Heart left ventricle (tissue), 16 donors: Measurements from ENCODE around the gene STARD8. TPM values are rescaled to one million over a fixed set of nuclear protein-coding genes. Genes with fewer than 3 reads are reported as not detected.
A peak's percentile ranks its signal among the peaks of the same experiment; 100 is the strongest.

Experiments
- ATAC-seq, 4 donors: fragments of 200-7000 bp; cut with Tn5 transposase; one replicate each; pipeline ENCODE4 v1.9.1; 2020 to 2022; ENCODE audit warnings: moderate library complexity in 4 of 4, mild to moderate bottlenecking in 3 of 4, moderate number of reproducible peaks in 1 of 4
- DNase-seq, 5 donors: peaks; one replicate each; pipeline ENCODE4 v3.0.0-alpha.2; 2020
- H3K27ac ChIP-seq, 12 donors: fragments of 200-600 bp; sonication (generic) in 4 of 12; one replicate each; pipeline versions ENCODE4 v1.5.0 to v1.8.0; 2016 to 2022; ENCODE audit warnings: mild to moderate bottlenecking in 2 of 12
- H3K27me3 ChIP-seq, 9 donors: fragments of 200-600 bp; sonication (generic) in 2 of 9; one replicate each; pipeline versions ENCODE4 v1.5.1 to v1.8.0; 2016 to 2022; ENCODE audit warnings: mild to moderate bottlenecking in 3 of 9
- H3K36me3 ChIP-seq, 9 donors: fragments of 200-600 bp; sonication (generic) in 2 of 9; one replicate each; pipeline versions ENCODE4 v1.5.0 to v1.8.0; 2018 to 2022; ENCODE audit warnings: mild to moderate bottlenecking in 2 of 9
- H3K4me1 ChIP-seq, 12 donors: fragments of 200-600 bp; sonication (generic) in 4 of 12; one replicate each; pipeline versions ENCODE4 v1.5.0 to v1.8.0; 2016 to 2022; ENCODE audit warnings: mild to moderate bottlenecking in 3 of 12
- H3K4me3 ChIP-seq, 12 donors: fragments of 200-600 bp; sonication (generic) in 4 of 12; one replicate each; pipeline versions ENCODE4 v1.5.0 to v1.8.0; 2017 to 2022; ENCODE audit warnings: mild to moderate bottlenecking in 9 of 12, moderate library complexity in 4 of 12
- H3K9me3 ChIP-seq, 12 donors: fragments of 200-600 bp; sonication (generic) in 4 of 12; one replicate each; pipeline versions ENCODE4 v1.5.0 to v1.8.0; 2016 to 2022; ENCODE audit warnings: mild to moderate bottlenecking in 1 of 12
- CTCF ChIP-seq, 12 donors: fragments of 200-600 bp; sonication (generic) in 4 of 12; IDR thresholded peaks; one replicate each; pipeline versions ENCODE4 v1.5.0 to v1.8.0; 2018 to 2022; ENCODE audit warnings: antibody characterized with exemption in 12 of 12, mild to moderate bottlenecking in 5 of 12
- POLR2A ChIP-seq, 2 donors: fragments of 450-650 bp; IDR thresholded peaks; one replicate each; pipeline ENCODE4 v1.6.1; 2017; ENCODE audit warnings: antibody characterized with exemption in 2 of 2, mild to moderate bottlenecking in 2 of 2, moderate library complexity in 2 of 2
- WGBS, 4 donors: extraction: QIAGEN DNeasy Blood & Tissue Kit in 2 of 4; methylation state at CpG; one replicate each; pipeline versions ENCODE4 v1.1.5 to v1.1.7; 2013 to 2018; 5-methylcytosine and 5-hydroxymethylcytosine counted together
- intact Hi-C, 10 donors: fragments of 100-400 bp; cut with DNase I; formaldehyde crosslinking; loops; one replicate each; pipeline versions ENCODE4 v1.11.1 to v1.14.2; 2022
- polyA plus RNA-seq, 2 donors: library from polyadenylated mRNA; stranded (reverse); fragments of 200-250 nt; gene quantifications; one replicate each; pipeline ENCODE4 v1.2.3, GENCODE V29; 2013
- total RNA-seq, 9 donors: library from RNA; depleted of rRNA in 2 of 9; stranded (reverse); fragments of >200 nt in 2 of 9; fragmentation: NEBNext Ultra II Directional in 3 of 9; extraction: Animal tissue kit (Norgen Biotek cat#: 25700) in 3 of 9; gene quantifications; one replicate each; pipeline versions ENCODE4 v1.1.0 to v1.2.4, GENCODE V29; 2016 to 2023
- donor health status: ischemic (EF 13 %, LVEDD 7.1; RV severe dilation, severe dysfunction).
- donor health status: healthy with polysubstance abuse.
- donor health status: DM: no; HTN: yes; CAD: no.
- donor health status: DM: no; HTN: no; CAD: no.
- donor health status: ischemic (EF 25% LVEDD 6.9; RV normal size, moderate dysfunction).
- donor health status: ischemic (EF 25% LVEDD 5.7; RV mildly dilated, moderate dysfunction).
- donor health status: healthy.
- donor health status: DM: yes; HTN: yes; CAD: no.
- donor health status: ischemic (EF 35%, LVEDD 5.7; RV mildly dilated, moderate dysfunction).
- donor health status: nonischemic (EF 11% LVEDD 7.7; RV severe dilation, severe dysfunction).
- donor health status: DM: yes; HTN: yes; CAD: no.
- donor health status: PGD.
- donor health status: ischemic (EF 29% LVEDD 5.4; RV normal size, mild dysfunction).
- donor health status: nonischemic (EF 23%, LVEDD 6.1; RV moderate dilation, normal function).

Gene STARD8
- total and polyA plus RNA-seq, 11 donors, result 4.2 to 17.5 (median 7.1) TPM

DNA sequence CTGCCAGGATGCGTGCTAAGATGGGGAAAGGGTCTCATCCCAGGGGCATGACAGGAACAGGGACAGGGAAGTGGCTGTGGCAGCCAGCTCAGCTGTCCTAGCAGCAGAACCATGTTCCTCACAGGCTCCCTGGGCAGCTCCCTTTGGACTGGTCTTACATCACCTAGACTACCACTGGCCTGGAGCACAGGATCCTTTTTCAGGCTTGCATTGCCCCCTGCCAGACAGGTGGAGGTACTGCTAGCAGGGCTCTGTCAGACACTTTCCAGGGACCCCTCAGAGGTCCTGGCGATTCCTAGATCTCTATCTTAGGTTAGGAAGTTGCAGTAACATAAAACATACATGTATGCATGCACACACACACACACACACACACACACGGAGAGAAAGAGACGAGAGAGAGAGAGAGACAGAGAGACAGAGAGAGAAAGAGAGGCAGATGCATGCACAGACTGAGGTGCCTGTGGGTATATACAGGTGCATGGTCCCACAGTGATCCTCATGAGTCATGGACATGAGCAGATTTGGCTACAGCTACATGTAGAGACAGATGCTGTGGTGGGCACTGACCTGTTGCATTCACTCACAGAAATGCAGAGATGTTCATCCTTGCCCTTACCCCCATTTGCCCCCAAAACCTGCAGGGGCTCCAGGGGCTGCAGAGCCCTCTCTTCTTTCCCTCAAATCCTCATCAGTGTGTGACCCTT lies 63.6 kb downstream of the STARD8 start:
- Histone ChIP-seq H3K36me3 (peaks cover 0 to 18% (median 2%) of the 10 kb centered on the region in 9 donors), H3K9me3 (no peaks in the 10 kb centered on the region), H3K27me3 (no peaks in the 10 kb centered on the region), H3K27ac (no peak overlapping the region), H3K4me3 (no peak overlapping the region), H3K4me1 (peaks cover 0 to 29% (median 2%) of the 10 kb centered on the region in 12 donors)
- TF ChIP-seq CTCF (IDR thresholded peaks at IDR 0.05) (peak; percentile 25 to 58 (median 46)), POLR2A (IDR thresholded peaks at IDR 0.05) (no peak)
- intact Hi-C loops, result loop anchor here in 6 of 10 donors (2.0 to 10.0 kb wide), 7 partner anchors 56 to 516 kb away; no protein-coding TSS in a partner anchor
- ATAC-seq (peak; percentile 64 to 74 (median 70)), DNase-seq (peak in 2 of 5 donors; percentile 45 to 57)
- WGBS, 4 donors, result 27 to 52% (median 37%) methylated on average over 4 of the region's 4 CpGs

DNA sequence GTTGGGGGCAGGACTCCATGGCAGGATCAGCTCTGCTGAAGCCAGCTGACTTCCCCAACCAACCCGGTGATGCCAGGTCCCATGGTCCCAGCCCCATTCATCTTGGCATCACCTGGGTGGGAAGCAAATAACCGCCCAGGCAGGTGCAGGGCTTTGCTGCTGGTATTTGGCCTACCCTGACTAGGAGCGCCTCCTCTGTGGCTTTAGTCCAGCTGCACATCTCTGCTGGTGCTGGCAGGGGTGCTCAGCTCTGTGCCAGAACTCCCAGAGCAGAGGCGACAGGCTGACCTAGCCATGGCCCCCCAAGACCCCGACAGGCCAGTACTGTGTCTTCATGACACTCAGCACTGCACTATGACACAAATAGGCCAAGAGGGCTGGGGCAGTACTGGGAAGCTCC lies 64.4 kb downstream of the STARD8 start:
- H3K27me3 ChIP-seq, result no peaks in the 10 kb centered on the region
- no peak overlapping the region for H3K27ac ChIP-seq
- DNase-seq, result no peak
- no peak for ATAC-seq
- TF ChIP-seq CTCF (IDR thresholded peaks at IDR 0.05) (no peak), POLR2A (IDR thresholded peaks at IDR 0.05) (no peak)
- intact Hi-C loops, result loop anchor here in 6 of 10 donors (2.0 to 10.0 kb wide), 7 partner anchors 57 to 517 kb away; no protein-coding TSS in a partner anchor
- H3K4me1 ChIP-seq, result peaks cover 0 to 22% (median 2%) of the 10 kb centered on the region in 12 donors
- H3K9me3 ChIP-seq, result no peaks in the 10 kb centered on the region
- 55 to 75% (median 70%) methylated on average over 3 to 5 of the region's 5 CpGs for WGBS, 4 donors
- no peak overlapping the region for H3K4me3 ChIP-seq
- peaks cover 0 to 25% (median 2%) of the 10 kb centered on the region in 9 donors for H3K36me3 ChIP-seq

DNA sequence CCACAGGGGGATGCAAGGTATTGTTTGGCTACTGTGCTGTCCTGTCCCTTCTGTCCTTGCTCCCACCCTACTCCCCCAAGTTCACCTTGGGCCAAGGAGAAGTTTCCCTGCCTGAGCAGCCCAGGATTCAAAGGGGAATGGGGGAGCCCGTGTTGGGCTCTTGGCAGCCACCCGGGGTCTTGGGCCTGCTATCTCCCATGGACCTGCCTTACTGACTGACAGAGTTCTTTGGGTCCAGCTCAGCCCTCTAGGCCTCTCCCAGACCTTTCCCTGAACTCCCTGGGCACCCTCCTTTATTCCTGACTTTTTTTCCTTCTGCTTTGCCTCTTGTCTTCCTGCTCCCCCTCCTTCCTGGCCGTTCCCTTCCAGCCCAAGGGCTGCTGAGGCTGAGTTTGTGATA lies 67.4 kb downstream of the STARD8 start:
- H3K4me3 ChIP-seq, result no peak overlapping the region
- WGBS, 4 donors, result 65 to 71% (median 68%) methylated on average over 3 of the region's 3 CpGs
- no peaks in the 10 kb centered on the region for H3K9me3 ChIP-seq
- no peak for DNase-seq
- no peaks in the 10 kb centered on the region for H3K27me3 ChIP-seq
- ATAC-seq, result no peak
- intact Hi-C loops, result loop anchor here in 7 of 10 donors (5.0 to 10.0 kb wide), 6 partner anchors 60 to 520 kb away; no protein-coding TSS in a partner anchor
- peaks cover 0 to 10% (median 0%) of the 10 kb centered on the region in 12 donors for H3K4me1 ChIP-seq
- TF ChIP-seq CTCF (IDR thresholded peaks at IDR 0.05) (no peak), POLR2A (IDR thresholded peaks at IDR 0.05) (no peak)
- H3K27ac ChIP-seq, result no peak overlapping the region
- H3K36me3 ChIP-seq, result peaks cover 0 to 36% (median 2%) of the 10 kb centered on the region in 9 donors

- intact Hi-C loops, result loop anchor here in 5 of 10 donors (5.0 to 10.0 kb wide), 5 partner anchors 62 to 522 kb away; no protein-coding TSS in a partner anchor
- peaks cover 0 to 7% (median 0%) of the 10 kb centered on the region in 12 donors for H3K4me1 ChIP-seq
- WGBS, 4 donors, result 82 to 100% (median 90%) methylated on average over 5 to 13 of the region's 13 CpGs
- H3K9me3 ChIP-seq, result no peaks in the 10 kb centered on the region
- no peak overlapping the region for H3K4me3 ChIP-seq
- DNase-seq (no peak), ATAC-seq (no peak)
- H3K27me3 ChIP-seq, result peaks cover 0 to 1% (median 0%) of the 10 kb centered on the region in 9 donors
- no peak overlapping the region for H3K27ac ChIP-seq
- TF ChIP-seq POLR2A (IDR thresholded peaks at IDR 0.05) (no peak), CTCF (IDR thresholded peaks at IDR 0.05) (no peak)
- peaks cover 0 to 57% (median 8%) of the 10 kb centered on the region in 9 donors for H3K36me3 ChIP-seq
Measured at GRCh38 chrX:68717196-68717595, 69.7 kb downstream of the STARD8 start.
